ENCODE measurements around the gene DUSP10.

Gene DUSP10

GRCh38 chr1:221689138-221689537, 52.8 kb downstream of the DUSP10 start:
- DNase-seq, result no peak

GRCh38 chr1:221688488-221688843, 53.4 kb downstream of the DUSP10 start:
- DNase-seq, result no peak

- DNase-seq, result no peak
Observed at GRCh38 chr1:221687836-221688487, 53.9 kb downstream of the DUSP10 start.

GRCh38 chr1:221683681-221684080, 58.2 kb downstream of the DUSP10 start:
- no peak for DNase-seq

- DNase-seq, result no peak
Observed at GRCh38 chr1:221680085-221680484, 61.8 kb downstream of the DUSP10 start.

- no peak for DNase-seq
Observed at GRCh38 chr1:221678014-221678413, 63.9 kb downstream of the DUSP10 start.

GRCh38 chr1:221675880-221676800, 65.7 kb downstream of the DUSP10 start:
- DNase-seq, result no peak

- DNase-seq, result no peak
Observed at GRCh38 chr1:221672965-221673364, 68.9 kb downstream of the DUSP10 start.

- no peak for DNase-seq
Observed at GRCh38 chr1:221672239-221672645, 69.6 kb downstream of the DUSP10 start.

GRCh38 chr1:221670081-221670480, 71.8 kb downstream of the DUSP10 start:
- no peak for DNase-seq

GRCh38 chr1:221669441-221669840, 72.4 kb downstream of the DUSP10 start:
- DNase-seq, result no peak

- no peak for DNase-seq
Observed at GRCh38 chr1:221667504-221667903, 74.4 kb downstream of the DUSP10 start.

- no peak for DNase-seq
Observed at GRCh38 chr1:221664253-221664652, 77.6 kb downstream of the DUSP10 start.

- no peak for DNase-seq
Observed at GRCh38 chr1:221663321-221663720, 78.6 kb downstream of the DUSP10 start.

- no peak for DNase-seq
Observed at GRCh38 chr1:221655766-221656305, 86.1 kb downstream of the DUSP10 start.

Measured in stimulated activated CD8-positive, alpha-beta memory T cell treated with anti-CD3 and anti-CD28 coated beads, Interleukin-4, amount 100 ng/mL, for 48 hours (primary cell).